Gastroesophageal sphincter (tissue), 4 donors: ENCODE measurements around the gene LYZL6. TPM values are rescaled to one million over a fixed set of nuclear protein-coding genes. Genes with fewer than 3 reads are reported as not detected.

Source experiments
- ATAC-seq: fragments of 150-250 bp; one replicate; pipeline ENCODE4 v1.9.1; 2016; ENCODE audit warnings: mild to moderate bottlenecking, moderate library complexity
- H3K27ac ChIP-seq, 4 donors: fragments of 200-600 bp; sonication (generic) in 3 of 4; 1 replicate in 3 of 4; 2 replicates in 1 of 4; pipeline ENCODE4 v1.5.1; 2016 to 2019
- H3K27me3 ChIP-seq: fragments of 200-600 bp; sonication (generic); one replicate; pipeline ENCODE4 v1.5.1; 2019
- H3K36me3 ChIP-seq, 2 donors: fragments of 200-600 bp; sonication (generic); one replicate each; pipeline ENCODE4 v1.5.1; 2019; ENCODE audit warnings: control low read depth in 1 of 2
- H3K4me1 ChIP-seq, 3 donors: fragments of 200-600 bp; sonication (generic); 1 replicate in 2 of 3; 2 replicates in 1 of 3; pipeline ENCODE4 v1.5.1; 2016 to 2019; ENCODE audit warnings: control low read depth in 2 of 3
- H3K4me3 ChIP-seq, 2 donors: fragments of 200-600 bp; sonication (generic); one replicate each; pipeline ENCODE4 v1.5.1; 2019; ENCODE audit warnings: mild to moderate bottlenecking in 1 of 2, moderate library complexity in 1 of 2
- H3K9me3 ChIP-seq, 3 donors: fragments of 200-600 bp; sonication (generic); one replicate each; pipeline ENCODE4 v1.5.1; 2017 to 2019; ENCODE audit warnings: control low read depth in 2 of 3
- CTCF ChIP-seq, 4 experiments: fragments of 200-600 bp in 2 of 4; fragments of 450-650 bp in 2 of 4; sonication (generic) in 1 of 4; IDR thresholded peaks; one replicate each; pipeline ENCODE4 v1.5.1; 2017 to 2019; ENCODE audit warnings: antibody characterized with exemption in 4 of 4, mild to moderate bottlenecking in 2 of 4, moderate library complexity in 2 of 4
- EP300 ChIP-seq: sonication (generic); formaldehyde crosslinking; IDR thresholded peaks from one replicate; pipeline ENCODE4 v1.6.1; 2017; ENCODE audit warnings: antibody characterized with exemption, mild to moderate bottlenecking
- POLR2A ChIP-seq, 2 donors: fragments of 450-650 bp; IDR thresholded peaks; one replicate each; pipeline ENCODE4 v1.6.1; 2017; ENCODE audit warnings: antibody characterized with exemption in 2 of 2, mild to moderate bottlenecking in 2 of 2, moderate library complexity in 1 of 2
- POLR2AphosphoS5 ChIP-seq: sonication (generic); formaldehyde crosslinking; IDR thresholded peaks from one replicate; pipeline ENCODE4 v1.6.1; 2017; ENCODE audit warnings: antibody characterized with exemption
- WGBS, 2 donors: methylation state at CpG; one replicate each; pipeline ENCODE4 v1.1.5; 2018; ENCODE audit warnings: low coverage in 1 of 2; 5-methylcytosine and 5-hydroxymethylcytosine counted together
- total RNA-seq, 4 donors: library from RNA; depleted of rRNA; stranded (reverse); fragments of >200 nt; gene quantifications; one replicate each; pipeline ENCODE4 v1.1.0, GENCODE V29; 2016

LYZL6 gene
- total RNA-seq, 4 donors from 2014 or later = not detected

GRCh38 chr17:35982409-35983191, 39.1 kb upstream of the LYZL6 start:
- Histone ChIP-seq H3K9me3 (no peaks in the 10 kb centered on the region), H3K4me3 (no peak overlapping the region), H3K27me3 (peaks cover 11% of the 10 kb centered on the region), H3K27ac (no peak overlapping the region), H3K4me1 (peaks cover 0 to 5% (median 0%) of the 10 kb centered on the region in 3 donors), H3K36me3 (no peaks in the 10 kb centered on the region)
- 67 to 100% methylated on average over 1 of the region's 3 CpGs for WGBS, 2 donors
- no peak for TF ChIP-seq EP300
- no peak for ATAC-seq

- Histone ChIP-seq H3K4me3 (no peak overlapping the region), H3K36me3 (no peaks in the 10 kb centered on the region), H3K27me3 (peaks cover 18% of the 10 kb centered on the region), H3K27ac (no peak overlapping the region), H3K9me3 (no peaks in the 10 kb centered on the region), H3K4me1 (no peaks in the 10 kb centered on the region)
- TF ChIP-seq POLR2A (IDR thresholded peaks at IDR 0.05) (no peak), POLR2AphosphoS5 (no peak), EP300 (no peak), CTCF (IDR thresholded peaks at IDR 0.05) (no peak)
- 65 to 80% methylated on average over 1 to 2 of the region's 4 CpGs for WGBS, 2 donors
- ATAC-seq = no peak
Measured at GRCh38 chr17:35981908-35982330, 38.4 kb upstream of the LYZL6 start.

GRCh38 chr17:35981246-35981645, 37.7 kb upstream of the LYZL6 start, which contains the start of gene CCL16:
Gene CCL16 (minus strand): TSS chr17:35981497. CDS start chr17:35981420, 77 bp downstream.
- ATAC-seq = no peak
- Histone ChIP-seq H3K27me3 (peaks cover 21% of the 10 kb centered on the region), H3K27ac (no peak within 1 kb of the TSS), H3K4me3 (no peak within 1 kb of the TSS), H3K9me3 (no peaks in the 10 kb centered on the region), H3K36me3 (no peaks in the 10 kb centered on the region), H3K4me1 (no peaks in the 10 kb centered on the region)
- TF ChIP-seq EP300 = no peak
- no peak for TF ChIP-seq CTCF (IDR thresholded peaks at IDR 0.05)
- no peak for TF ChIP-seq POLR2AphosphoS5
- no peak for TF ChIP-seq POLR2A (IDR thresholded peaks at IDR 0.05)
- WGBS, 2 donors = 78 to 80% methylated on average over 2 to 5 of the region's 12 CpGs

GRCh38 chr17:35978346-35978745, 34.8 kb upstream of the LYZL6 start:
- 93% methylated on average over 2 of the region's 3 CpGs; no CpG with 5 or more reads in 1 of the 2 donors for WGBS, 2 donors
- Histone ChIP-seq H3K9me3 (no peaks in the 10 kb centered on the region), H3K27ac (no peak overlapping the region), H3K27me3 (peaks cover 21% of the 10 kb centered on the region), H3K36me3 (no peaks in the 10 kb centered on the region), H3K4me1 (no peaks in the 10 kb centered on the region), H3K4me3 (no peak overlapping the region)
- TF ChIP-seq POLR2AphosphoS5 (no peak), POLR2A (IDR thresholded peaks at IDR 0.05) (no peak), CTCF (IDR thresholded peaks at IDR 0.05) (no peak), EP300 (no peak)
- no peak for ATAC-seq

- Histone ChIP-seq H3K9me3 (no peaks in the 10 kb centered on the region), H3K4me1 (peaks cover 0 to 6% (median 0%) of the 10 kb centered on the region in 3 donors), H3K4me3 (no peak overlapping the region), H3K27me3 (peaks cover 21% of the 10 kb centered on the region), H3K27ac (no peak overlapping the region), H3K36me3 (no peaks in the 10 kb centered on the region)
- TF ChIP-seq EP300 (no peak), CTCF (IDR thresholded peaks at IDR 0.05) (no peak)
- 86% methylated on average over 1 of the region's 7 CpGs; no CpG with 5 or more reads in 1 of the 2 donors for WGBS, 2 donors
- ATAC-seq = no peak
Measured at GRCh38 chr17:35977509-35977908, 34.0 kb upstream of the LYZL6 start.
